Activated T-cell treated with anti-CD3 and anti-CD28 coated beads for 48 hours (primary cell): ENCODE data around the gene KIF2A.

Experiments
- DNase-seq: peaks from one replicate; pipeline ENCODE4 v3.0.0-alpha.2; 2020; ENCODE audit warnings: low read depth

The KIF2A gene

DNA sequence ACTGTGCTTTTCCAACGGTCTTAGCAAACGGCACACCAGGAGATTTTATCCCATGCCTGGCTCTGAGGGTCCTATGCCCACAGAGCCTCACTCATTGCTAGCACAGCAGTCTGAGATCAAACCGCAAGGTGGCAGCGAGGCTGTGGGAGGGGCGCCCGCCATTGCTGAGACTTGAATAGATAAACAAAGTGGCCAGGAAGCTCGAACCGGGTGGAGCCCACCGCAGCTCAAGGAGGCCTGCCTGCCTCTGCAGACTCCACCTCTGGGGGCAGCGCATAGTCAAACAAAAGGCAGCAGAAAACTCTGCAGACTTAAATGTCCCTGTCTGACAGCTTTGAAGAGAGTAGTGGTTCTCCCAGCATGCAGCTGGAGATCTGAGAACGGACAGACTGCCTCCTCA, 14.2 kb upstream of the KIF2A start:
- peak; percentile 57 for DNase-seq

DNA sequence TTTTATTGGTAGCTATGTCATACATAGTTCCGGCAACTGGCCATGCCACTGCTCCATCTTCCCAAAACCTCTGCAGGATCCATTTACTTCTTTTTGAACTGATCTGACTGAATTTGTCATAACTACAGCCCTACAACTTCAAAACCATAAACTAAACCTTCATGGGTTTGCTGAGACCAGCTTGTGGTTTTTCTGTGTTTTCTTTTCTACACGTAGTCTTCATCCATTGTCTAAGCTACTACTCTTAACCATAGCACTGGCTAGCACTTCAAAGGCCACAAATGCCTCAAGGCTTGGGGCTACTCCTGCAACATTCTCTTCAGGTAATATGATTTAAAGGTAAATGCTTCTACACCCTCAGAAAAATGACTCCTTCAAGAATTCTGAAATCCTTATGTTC, 9.0 kb upstream of the KIF2A start:
- no peak for DNase-seq

DNA sequence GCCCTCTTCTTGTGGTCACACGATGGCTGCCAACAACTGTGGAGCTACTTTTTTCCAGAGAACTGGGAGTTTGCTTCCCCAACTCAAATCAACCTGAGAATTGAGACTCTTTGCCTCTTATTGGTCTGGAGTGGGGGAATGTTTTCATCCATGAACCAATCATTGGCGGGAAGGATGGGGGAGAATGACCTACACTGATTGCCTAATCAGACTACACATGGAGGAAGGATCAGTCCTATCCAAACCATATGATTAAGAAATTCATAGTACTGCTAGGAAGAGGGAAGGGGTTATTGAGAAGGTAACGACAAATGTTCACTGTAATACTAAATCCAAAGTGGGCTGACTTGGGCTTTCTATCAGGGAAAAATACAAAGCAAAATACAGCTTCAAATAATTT, 7.9 kb upstream of the KIF2A start:
- DNase-seq, result no peak

DNA sequence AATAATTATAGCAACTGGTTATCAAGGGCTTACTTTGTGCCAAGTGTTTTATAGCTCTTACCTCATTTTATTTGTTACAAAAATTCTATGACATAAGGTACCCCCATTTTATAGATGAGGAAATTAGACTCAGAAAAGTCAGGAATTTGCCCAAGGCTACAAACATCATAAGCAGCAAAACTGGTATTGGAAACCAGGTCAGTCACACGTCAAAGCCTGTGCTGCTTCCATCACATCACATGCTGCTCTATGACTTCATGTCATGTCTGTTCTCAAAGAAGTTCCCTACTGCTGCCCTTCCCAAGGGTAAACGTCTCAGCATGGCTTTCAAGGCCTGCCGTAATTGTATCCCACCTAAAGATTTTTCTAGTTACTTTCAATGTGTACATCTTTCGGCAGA, 6.9 kb upstream of the KIF2A start:
- no peak for DNase-seq

DNA sequence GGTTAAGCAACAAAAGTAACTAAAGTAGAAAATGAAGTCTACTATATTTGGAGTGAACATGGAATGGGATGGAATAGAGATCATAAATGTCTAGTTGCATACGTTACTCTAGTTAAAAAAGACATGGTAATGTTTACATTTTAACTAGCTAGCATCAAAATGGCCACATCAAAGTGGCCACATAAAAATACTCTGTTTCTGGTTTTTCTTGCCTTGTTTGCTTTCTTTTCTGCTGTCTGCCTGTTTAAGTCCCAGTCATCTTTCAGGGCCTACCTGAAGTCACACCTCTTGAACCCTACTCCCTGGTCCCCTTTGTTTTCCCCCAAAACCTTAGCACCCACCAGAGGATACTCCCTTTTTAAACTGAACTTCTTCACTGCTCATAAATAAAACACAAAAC, 6.4 kb upstream of the KIF2A start:
- no peak for DNase-seq

DNA sequence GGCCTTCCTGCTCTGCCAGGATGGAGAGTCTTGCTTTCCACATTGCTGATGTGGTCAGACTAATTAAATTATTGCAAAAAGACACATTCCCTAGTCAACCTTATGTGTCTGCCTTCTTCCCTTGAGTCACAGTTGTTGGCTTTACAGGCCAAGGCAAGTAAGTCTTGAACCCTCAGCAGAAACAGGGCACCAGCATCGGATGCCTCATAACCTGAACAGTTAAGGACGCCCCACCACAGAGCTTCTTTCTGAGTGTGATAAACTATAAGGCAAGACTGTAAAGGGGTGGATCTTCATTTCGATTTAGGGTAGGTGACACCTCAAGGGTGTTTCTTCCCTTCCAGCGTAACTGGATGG, 670 bp upstream of the KIF2A start:
- DNase-seq, result no peak

DNA sequence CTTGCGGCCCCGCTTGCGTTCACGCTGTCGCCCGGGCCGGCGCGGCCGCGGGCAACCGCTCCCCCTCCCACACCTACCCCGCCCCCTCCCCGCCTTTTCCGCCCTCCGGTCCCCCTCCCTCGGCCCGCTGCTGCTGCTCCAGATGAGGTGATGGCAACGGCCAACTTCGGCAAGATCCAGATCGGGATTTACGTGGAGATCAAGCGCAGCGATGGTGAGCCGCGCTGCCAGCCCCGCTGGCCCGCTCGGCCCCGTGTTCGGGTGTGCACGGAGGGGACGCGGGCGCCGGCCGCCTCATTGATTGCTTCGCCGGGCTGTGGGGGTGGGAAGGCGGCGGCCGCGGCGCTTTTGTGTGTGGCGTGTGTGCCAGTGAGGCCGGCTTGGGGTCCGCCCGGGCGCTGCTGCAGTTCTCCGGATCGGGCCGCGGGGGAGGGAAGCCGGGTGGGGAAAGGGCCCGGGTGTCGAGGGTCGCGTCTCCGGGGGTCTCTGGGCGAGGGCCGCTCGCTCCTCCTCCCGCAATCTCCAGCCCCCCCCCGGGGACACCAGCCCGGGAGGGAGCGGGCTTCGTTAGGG, 403 bp downstream of the KIF2A start:
- no peak for DNase-seq

DNA sequence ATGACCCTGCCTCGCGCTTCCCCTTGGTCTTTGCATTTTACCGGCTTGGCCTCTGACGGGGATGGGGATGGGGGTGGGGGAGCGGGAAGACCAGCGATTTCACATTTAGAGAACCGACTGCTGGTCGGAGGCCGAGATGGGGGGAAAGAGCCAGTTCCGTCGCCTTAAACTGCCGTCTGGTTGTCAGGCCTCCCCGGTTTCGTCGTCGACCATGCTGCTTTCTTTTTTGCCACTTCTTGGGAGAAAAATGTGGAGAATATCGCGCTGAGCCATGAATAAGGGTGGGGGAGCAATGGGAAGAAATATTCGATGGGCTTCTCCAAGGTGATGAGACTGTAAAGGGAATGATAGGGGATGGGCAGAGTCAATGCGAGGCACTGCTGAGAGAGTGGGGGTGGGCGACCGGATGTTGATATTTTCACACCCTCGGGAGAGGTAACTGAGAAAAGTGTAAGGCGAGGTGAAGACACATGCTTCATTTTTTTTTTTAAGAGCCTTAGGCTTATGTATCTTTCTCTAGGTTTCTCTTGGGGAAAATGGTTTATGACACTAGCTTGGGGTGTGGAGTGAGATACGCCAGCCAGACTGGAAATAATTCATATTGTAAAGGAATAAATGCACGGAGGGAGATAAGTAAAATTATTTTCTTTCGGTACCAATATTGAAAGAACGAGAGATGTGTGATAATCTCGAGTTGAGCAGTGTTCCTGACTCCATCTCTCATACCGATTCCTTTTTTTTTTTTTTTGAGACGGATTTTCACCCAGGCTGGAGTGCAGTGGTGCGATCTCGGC, 1.1 kb downstream of the KIF2A start:
- DNase-seq, result peak; percentile 53

DNA sequence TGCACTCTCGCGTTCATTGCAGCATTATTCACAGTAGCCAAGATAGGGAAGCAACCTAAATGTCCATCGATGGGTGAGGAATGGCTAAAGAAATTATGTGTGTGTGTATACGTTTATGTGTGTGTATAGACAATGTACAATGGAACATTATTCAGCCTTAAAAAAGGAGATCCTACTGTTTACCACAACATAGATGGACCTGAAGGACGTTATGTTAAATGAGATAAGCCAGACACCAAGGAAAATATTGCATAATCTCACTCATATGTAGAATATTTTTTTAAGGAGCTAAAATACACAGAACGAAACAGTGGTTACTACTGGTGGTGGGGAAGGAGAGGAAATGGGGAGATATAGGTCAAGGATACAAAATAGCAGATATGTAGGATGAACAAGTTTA, 2.4 kb downstream of the KIF2A start:
- no peak for DNase-seq

DNA sequence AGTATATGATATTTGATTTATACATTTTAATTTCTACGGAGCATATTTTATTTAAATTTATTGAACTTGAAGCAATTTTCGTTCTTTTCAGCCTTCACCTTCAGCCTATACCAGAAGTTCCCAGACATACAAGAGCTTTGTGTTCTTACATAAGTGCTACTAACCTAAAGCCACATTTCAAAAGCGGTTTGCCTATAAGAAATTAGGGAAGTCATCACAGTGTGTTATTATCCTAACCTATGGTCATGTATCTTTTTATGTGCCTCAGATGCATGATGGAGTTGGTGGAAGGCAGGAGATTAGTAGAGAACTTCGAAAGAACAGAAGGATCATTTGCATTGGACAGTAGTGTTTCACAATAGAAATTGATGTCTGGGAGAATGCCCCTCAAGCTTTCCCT, 3.1 kb downstream of the KIF2A start:
- DNase-seq, result no peak

DNA sequence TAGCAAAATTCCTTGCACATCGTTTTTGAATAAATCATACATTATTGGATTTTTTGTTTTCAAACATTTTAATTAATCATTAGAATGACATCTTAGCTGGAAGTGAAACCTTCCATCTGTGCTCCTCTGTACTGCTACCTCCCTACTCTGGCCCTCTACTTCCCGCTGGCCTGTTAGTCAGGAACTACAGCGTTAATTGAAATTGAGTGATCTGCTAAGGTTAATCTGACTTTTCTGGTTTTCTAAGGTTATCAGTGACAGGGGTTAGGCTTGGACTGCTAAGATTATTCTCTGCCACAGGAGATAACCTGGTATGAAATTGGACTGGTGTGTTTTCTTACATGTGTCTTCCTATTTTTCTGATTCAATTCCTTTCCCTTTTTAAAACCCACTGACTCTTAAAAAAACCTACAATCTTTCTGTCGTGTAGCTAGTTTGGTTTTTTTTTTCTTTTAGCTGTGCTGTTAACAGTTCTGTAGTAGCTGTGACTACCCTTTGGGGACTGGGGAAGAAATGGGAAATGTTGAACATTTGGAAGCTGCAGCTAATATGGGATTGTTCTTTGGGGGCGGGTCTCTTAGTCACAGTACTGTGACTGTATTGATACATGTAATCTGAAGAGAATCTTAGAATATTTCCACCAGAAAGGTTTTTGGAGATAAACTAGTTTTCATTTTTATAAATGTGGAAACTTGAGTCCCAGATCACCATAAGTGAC, 4.6 kb downstream of the KIF2A start:
- no peak for DNase-seq

DNA sequence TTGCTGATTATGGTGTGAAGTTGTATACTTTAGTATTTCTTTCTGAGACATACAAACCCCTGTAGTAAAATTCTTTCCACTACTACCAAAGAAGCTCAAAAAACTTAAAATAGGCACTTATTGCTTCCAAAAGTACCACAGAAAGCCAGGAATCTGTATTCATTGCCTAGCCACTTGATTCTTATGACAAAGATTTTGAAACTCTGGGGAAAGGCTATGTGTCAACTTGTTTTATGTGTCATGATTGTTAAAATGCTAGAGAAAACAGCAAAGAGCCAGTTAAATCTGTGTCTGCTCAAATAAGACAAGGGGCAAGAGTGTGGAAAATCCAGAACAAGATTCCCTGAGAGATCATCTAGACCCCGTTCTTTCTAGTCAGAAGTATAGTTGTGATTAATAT, 6.0 kb downstream of the KIF2A start:
- no peak for DNase-seq

DNA sequence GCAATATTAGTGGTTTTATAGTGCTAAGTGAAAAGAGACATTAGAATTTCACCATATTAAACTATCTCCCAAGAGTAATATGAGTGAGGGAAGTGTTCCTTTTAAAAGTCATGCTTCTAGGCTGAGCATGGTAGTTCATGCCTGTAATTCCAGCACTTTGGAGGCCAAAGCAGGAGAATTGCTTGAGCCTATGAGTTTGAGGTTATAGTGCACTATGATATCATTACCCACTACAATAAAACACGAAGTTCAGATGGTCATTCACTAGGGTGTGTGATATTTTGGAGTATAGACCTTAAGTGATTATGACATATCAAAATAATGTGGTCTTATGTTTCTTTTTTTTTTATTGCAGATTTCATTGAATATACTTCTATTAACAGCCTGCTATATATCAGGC, 6.7 kb downstream of the KIF2A start:
- DNase-seq, result no peak

DNA sequence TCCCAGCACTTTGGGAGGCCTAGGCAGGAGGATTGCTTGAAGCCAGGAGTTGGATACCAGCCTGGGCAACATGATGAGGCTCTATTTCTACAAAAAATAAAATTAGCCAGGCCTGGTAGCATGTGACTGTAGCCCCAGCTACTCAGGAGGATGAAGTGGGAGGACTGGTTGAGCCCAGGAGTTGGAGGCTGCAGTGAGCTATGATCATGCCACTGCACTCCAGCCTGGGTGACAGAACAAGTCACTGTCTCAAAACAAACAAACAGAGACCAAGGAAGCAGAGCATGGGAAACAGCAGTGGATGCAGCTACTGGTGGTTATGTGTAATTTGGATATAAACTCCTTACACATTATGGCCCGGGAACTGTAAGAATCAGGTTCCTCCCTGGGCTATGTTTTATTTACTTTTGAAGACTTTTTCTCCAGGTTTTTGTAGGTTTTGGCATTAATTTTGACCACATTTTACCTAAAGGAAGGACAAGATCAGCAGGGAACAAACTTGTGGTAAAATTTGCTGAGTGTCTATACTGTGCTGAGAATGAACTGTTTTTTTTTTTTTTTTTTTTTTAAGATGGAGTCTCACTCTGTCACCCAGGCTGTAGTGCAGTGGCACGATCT, 8.3 kb downstream of the KIF2A start:
- DNase-seq, result no peak

DNA sequence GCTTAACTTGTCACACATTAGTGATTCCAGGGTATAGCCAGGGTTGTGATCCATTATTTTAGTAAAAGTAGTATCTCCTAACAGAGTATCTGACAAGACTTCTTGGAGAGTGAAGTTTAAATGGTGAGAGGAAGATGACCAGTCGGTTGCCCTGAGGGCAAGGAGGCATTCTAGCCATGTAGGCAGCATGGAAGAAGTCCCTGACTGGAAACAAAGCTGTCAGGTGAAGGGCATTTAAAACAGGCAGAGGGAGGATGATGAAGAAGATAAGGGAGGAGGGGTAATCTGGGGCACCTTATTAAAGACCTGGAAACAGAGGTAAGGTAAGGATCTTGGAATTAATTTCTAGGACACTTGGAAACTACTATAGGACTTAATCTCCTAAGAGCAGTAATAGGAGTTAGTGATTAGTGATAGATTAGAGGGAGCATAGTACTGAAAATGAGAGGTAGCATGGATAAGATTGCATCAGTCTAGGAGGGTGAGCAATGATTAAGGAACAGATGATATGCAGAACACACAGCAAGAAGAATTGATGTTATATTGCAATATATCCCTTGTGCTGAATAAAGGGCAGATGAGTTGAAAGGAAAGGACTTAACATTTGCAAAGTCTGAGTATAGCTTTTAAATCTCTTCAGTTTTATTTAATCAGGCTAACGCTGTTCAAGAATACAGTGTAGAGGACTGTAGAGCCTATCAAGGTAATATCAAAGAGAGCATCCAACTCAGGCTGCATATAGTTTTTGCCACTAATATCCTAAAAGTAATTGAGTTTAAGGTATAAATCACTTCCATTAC, 9.6 kb downstream of the KIF2A start:
- no peak for DNase-seq

DNA sequence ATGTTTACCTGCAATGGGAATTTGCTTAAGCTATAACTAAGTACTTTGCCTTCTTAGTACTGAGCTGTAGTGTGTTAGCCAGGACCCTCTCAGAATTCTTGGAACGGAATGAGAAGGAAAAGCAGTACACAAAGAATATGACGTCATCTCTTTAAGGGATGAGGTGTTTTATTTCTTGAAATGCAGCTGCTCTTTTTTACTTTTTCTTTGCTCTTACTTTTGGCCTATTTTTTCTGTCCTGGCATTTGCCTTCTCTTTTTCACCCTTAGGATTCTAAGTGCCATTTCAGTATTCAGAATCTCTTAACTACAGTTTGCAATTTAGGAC, 10.1 kb downstream of the KIF2A start:
- DNase-seq, result no peak

DNA sequence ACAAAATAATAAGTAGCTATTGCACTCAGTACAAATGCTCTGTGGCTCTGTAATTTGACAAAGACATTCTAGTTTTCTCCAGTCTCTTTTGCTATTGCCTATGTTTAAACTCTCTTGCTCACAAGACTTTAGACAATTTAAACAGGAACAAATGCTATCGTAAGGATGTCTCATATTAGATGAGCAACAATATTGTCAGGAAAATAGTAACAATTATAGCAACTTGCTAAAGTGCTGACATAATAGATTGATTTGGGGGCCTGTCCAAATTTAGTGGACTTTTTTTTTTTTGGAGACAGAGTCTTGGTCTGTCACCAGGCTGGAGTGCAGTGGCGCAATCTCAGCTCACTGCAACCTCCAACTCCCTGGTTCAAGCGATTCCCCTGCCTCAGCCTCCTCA, 11.8 kb downstream of the KIF2A start:
- no peak for DNase-seq

DNA sequence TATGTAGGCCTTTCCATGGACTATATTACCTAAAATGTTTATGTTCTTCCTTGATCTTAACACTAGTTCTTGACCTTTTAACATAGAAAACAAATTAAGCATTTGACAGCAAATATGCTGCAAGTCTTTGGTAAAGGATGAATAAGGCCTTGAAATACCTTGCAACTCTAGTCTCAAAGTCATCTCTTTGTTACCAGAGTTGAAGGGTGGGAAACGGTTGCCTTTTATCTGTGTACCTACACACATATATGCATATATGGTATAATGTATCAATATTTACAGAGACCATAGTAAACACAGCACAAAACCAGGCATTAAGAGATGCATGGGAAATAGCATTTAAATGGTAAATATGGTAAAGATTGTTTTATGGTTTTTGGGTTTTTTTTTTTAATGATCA, 16.5 kb downstream of the KIF2A start:
- DNase-seq, result no peak

DNA sequence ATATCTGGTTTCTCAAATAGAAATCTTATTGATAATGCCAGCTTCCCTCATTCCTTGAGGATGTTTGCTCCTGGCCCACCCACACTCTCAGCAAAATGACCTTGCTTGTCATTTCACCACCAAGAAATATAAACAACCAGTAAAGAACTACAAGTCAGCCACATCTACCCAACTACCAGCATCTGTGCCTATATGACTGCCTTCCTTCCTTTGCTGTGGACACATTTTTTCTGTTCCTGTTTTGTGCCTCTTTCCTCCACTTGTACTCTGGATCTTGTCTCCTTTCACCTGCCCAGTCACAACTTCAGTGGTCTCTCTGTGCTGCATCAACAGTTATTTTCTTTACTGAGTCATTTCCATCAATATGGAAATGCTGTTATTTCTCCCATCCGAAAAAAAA, 20.3 kb downstream of the KIF2A start:
- DNase-seq, result no peak

DNA sequence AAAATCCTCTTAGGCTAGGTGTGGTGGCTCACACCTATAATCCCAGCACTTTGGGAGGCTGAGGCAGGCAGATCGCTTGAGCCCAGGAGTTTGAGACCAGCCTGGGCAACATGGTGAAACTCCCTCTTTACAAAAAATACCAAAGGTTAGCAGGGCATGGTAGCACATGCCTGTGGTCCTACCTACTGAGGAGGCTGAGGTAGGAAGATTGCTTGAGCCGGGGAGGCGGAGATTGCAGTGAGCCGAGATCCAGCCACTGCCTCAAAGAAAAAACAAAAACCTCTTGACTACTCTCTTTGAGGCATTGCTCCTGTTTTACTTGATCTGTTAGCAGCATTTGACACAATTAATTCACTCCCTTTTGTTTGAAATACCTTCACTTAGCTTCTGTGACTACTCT, 20.7 kb downstream of the KIF2A start:
- no peak for DNase-seq

DNA sequence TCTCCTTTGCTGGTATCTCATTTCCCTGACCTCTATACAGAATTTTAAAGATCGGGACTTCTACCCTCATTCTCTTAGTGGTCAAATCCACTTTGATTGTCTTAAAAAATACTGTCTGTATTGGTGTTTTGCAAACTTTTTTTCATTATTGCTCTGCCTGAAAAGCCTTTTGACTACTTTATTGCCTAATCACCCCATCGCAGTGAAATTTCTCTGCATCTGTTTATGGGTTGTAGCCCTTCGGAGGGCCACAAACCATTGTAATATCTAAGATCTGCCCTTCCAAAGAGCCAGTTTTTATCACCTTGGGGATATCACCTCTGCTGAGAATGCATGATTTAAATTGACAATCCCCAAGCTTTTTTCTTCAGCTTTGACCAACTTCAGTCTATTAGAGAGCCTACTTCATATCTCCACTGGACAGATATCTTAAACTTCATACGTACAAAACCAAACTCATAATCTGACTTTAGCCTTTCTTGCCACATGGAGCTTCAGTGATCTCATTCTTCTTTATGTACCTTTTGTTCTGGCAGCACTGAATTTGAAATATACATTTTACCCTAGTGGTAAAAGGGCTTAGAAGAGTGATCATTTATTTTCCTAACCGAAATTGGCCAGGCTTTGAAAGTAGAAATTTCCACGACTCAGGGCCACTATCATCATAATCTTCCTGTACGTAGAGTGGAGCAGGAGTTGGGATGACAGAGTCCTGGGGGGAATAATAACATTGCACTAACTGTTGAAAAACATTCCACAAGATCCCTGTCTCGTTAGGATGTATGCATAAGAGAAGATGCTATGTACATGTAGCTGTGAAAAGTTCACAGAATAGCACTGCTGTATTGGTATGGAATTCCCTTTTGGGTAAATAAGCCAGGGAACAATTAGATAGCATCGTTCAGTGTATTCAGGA, 21.4 kb downstream of the KIF2A start:
- DNase-seq, result no peak
